Measurements from ENCODE around the gene AFTPH.

Gene AFTPH

GRCh38 chr2:64623242-64623850 is 99.2 kb downstream of the AFTPH start:
- H3K9me3 Mint-ChIP-seq = no peaks in the 10 kb centered on the region
- DNase-seq = no peak
- H3K36me3 Mint-ChIP-seq (ENCODE audit: insufficient read depth) = peaks cover 2% of the 10 kb centered on the region
- ATAC-seq (replicated peaks) = no peak
- H3K4me3 Mint-ChIP-seq = no peak overlapping the region
- no peak overlapping the region for H3K27ac Mint-ChIP-seq
- H3K4me1 Mint-ChIP-seq (ENCODE audit: low read depth in 2 of 2) = peaks cover 0 to 4% of the 10 kb centered on the region in 2 donors
- peaks cover 0 to 13% of the 10 kb centered on the region in 2 donors for H3K27me3 Mint-ChIP-seq

GRCh38 chr2:64624108-64624610 is 100.0 kb downstream of the AFTPH start:
- Mint-ChIP-seq H3K4me1 (ENCODE audit: low read depth in 2 of 2) (peaks cover 0 to 4% of the 10 kb centered on the region in 2 donors), H3K36me3 (ENCODE audit: insufficient read depth) (peaks cover 2% of the 10 kb centered on the region), H3K27ac (no peak overlapping the region), H3K4me3 (no peak overlapping the region), H3K9me3 (no peaks in the 10 kb centered on the region), H3K27me3 (peaks cover 0 to 12% of the 10 kb centered on the region in 2 donors)
- no peak for ATAC-seq (replicated peaks)
- DNase-seq = no peak

- ATAC-seq (replicated peaks) (no peak), DNase-seq (no peak)
- Mint-ChIP-seq H3K4me3 (no peak overlapping the region), H3K4me1 (ENCODE audit: low read depth in 2 of 2) (peaks cover 0 to 4% of the 10 kb centered on the region in 2 donors), H3K36me3 (ENCODE audit: insufficient read depth) (peaks cover 9% of the 10 kb centered on the region), H3K9me3 (no peaks in the 10 kb centered on the region), H3K27me3 (peaks cover 0 to 12% of the 10 kb centered on the region in 2 donors), H3K27ac (peak overlapping the region in 1 of 2 donors; percentile 41)
Observed at GRCh38 chr2:64624862-64625261, 100.7 kb downstream of the AFTPH start.

- Mint-ChIP-seq H3K9me3 (no peaks in the 10 kb centered on the region), H3K4me1 (ENCODE audit: low read depth in 2 of 2) (peaks cover 0 to 4% of the 10 kb centered on the region in 2 donors), H3K36me3 (ENCODE audit: insufficient read depth) (peaks cover 9% of the 10 kb centered on the region), H3K4me3 (no peak overlapping the region), H3K27me3 (peaks cover 0 to 12% of the 10 kb centered on the region in 2 donors), H3K27ac (peak overlapping the region in 1 of 2 donors; percentile 54)
- ATAC-seq (replicated peaks) (no peak), DNase-seq (no peak)
Observed at GRCh38 chr2:64625299-64626145, 101.4 kb downstream of the AFTPH start.

GRCh38 chr2:64626146-64626809 is 102.2 kb downstream of the AFTPH start:
- DNase-seq = no peak
- H3K27ac Mint-ChIP-seq = peak overlapping the region in 1 of 2 donors; percentile 54
- peaks cover 0 to 12% of the 10 kb centered on the region in 2 donors for H3K27me3 Mint-ChIP-seq
- H3K4me3 Mint-ChIP-seq = no peak overlapping the region
- no peaks in the 10 kb centered on the region for H3K9me3 Mint-ChIP-seq
- ATAC-seq (replicated peaks) = no peak
- peaks cover 0 to 4% of the 10 kb centered on the region in 2 donors for H3K4me1 Mint-ChIP-seq (ENCODE audit: low read depth in 2 of 2)
- peaks cover 15% of the 10 kb centered on the region for H3K36me3 Mint-ChIP-seq (ENCODE audit: insufficient read depth)

GRCh38 chr2:64626963-64627760 is 103.0 kb downstream of the AFTPH start:
- Mint-ChIP-seq H3K27me3 (peaks cover 0 to 12% of the 10 kb centered on the region in 2 donors), H3K9me3 (no peaks in the 10 kb centered on the region), H3K36me3 (ENCODE audit: insufficient read depth) (peaks cover 17% of the 10 kb centered on the region), H3K4me1 (ENCODE audit: low read depth in 2 of 2) (peaks cover 0 to 4% of the 10 kb centered on the region in 2 donors), H3K27ac (no peak overlapping the region), H3K4me3 (no peak overlapping the region)
- DNase-seq (no peak), ATAC-seq (replicated peaks) (no peak)

GRCh38 chr2:64627860-64628841 is 104.0 kb downstream of the AFTPH start:
- ATAC-seq (replicated peaks) = no peak
- Mint-ChIP-seq H3K27ac (no peak overlapping the region), H3K4me1 (ENCODE audit: low read depth in 2 of 2) (peaks cover 0 to 2% of the 10 kb centered on the region in 2 donors), H3K36me3 (ENCODE audit: insufficient read depth) (peaks cover 24% of the 10 kb centered on the region), H3K27me3 (peaks cover 0 to 3% of the 10 kb centered on the region in 2 donors), H3K4me3 (no peak overlapping the region), H3K9me3 (no peaks in the 10 kb centered on the region)
- DNase-seq = no peak

GRCh38 chr2:64629329-64629781 is 105.2 kb downstream of the AFTPH start:
- H3K4me3 Mint-ChIP-seq = no peak overlapping the region
- DNase-seq (no peak), ATAC-seq (replicated peaks) (no peak)
- no peaks in the 10 kb centered on the region for H3K9me3 Mint-ChIP-seq
- no peaks in the 10 kb centered on the region for H3K27me3 Mint-ChIP-seq
- peaks cover 28% of the 10 kb centered on the region for H3K36me3 Mint-ChIP-seq (ENCODE audit: insufficient read depth)
- H3K4me1 Mint-ChIP-seq (ENCODE audit: low read depth in 2 of 2) = peaks cover 0 to 2% of the 10 kb centered on the region in 2 donors
- no peak overlapping the region for H3K27ac Mint-ChIP-seq

GRCh38 chr2:64629875-64630274 is 105.7 kb downstream of the AFTPH start:
- DNase-seq (no peak), ATAC-seq (replicated peaks) (no peak)
- Mint-ChIP-seq H3K9me3 (no peaks in the 10 kb centered on the region), H3K27me3 (no peaks in the 10 kb centered on the region), H3K27ac (no peak overlapping the region), H3K4me3 (no peak overlapping the region), H3K4me1 (ENCODE audit: low read depth in 2 of 2) (peaks cover 0 to 2% of the 10 kb centered on the region in 2 donors), H3K36me3 (ENCODE audit: insufficient read depth) (peaks cover 31% of the 10 kb centered on the region)

GRCh38 chr2:64630752-64631151 is 106.6 kb downstream of the AFTPH start:
- no peaks in the 10 kb centered on the region for H3K9me3 Mint-ChIP-seq
- H3K27ac Mint-ChIP-seq = peak overlapping the region in 1 of 2 donors; percentile 49
- peaks cover 34% of the 10 kb centered on the region for H3K36me3 Mint-ChIP-seq (ENCODE audit: insufficient read depth)
- no peaks in the 10 kb centered on the region for H3K27me3 Mint-ChIP-seq
- ATAC-seq (replicated peaks) = no peak
- H3K4me3 Mint-ChIP-seq = no peak overlapping the region
- peaks cover 0 to 4% of the 10 kb centered on the region in 2 donors for H3K4me1 Mint-ChIP-seq (ENCODE audit: low read depth in 2 of 2)
- DNase-seq = no peak

- peaks cover 7% of the 10 kb centered on the region in 2 donors for H3K4me1 Mint-ChIP-seq (ENCODE audit: low read depth in 2 of 2)
- ATAC-seq (replicated peaks) (no peak), DNase-seq (no peak)
- H3K27me3 Mint-ChIP-seq = no peaks in the 10 kb centered on the region
- H3K27ac Mint-ChIP-seq = peak overlapping the region in 1 of 2 donors; percentile 49
- H3K4me3 Mint-ChIP-seq = no peak overlapping the region
- H3K9me3 Mint-ChIP-seq = no peaks in the 10 kb centered on the region
- peaks cover 45% of the 10 kb centered on the region for H3K36me3 Mint-ChIP-seq (ENCODE audit: insufficient read depth)
Observed at GRCh38 chr2:64631771-64632170, 107.6 kb downstream of the AFTPH start.
